Effector memory CD8-positive, alpha-beta T cell (primary cell): ENCODE data around the gene SSC5D.
A peak's percentile ranks its signal among the peaks of the same experiment; 100 is the strongest.
"Not testable (repeated sequence)": the region's sequence is repeated elsewhere in the genome, so short reads cannot be mapped to it uniquely, and the experiment has no call there.

Source experiments
- ATAC-seq: fragments of 150-1000 bp; cut with Tn5 transposase; replicated peaks from 2 replicates; pipeline ENCODE4 v1.10.0; 2021; ENCODE audit warnings: mild to moderate bottlenecking, moderate library complexity
- DNase-seq, 3 experiments: peaks; one replicate each; pipeline ENCODE4 v3.0.0; 2021
- H3K27ac Mint-ChIP-seq, 2 donors: one replicate each; pipeline ENCODE4 v1.8.0; 2022; ENCODE audit warnings: mild to moderate bottlenecking in 2 of 2, mixed read lengths in 2 of 2, moderate library complexity in 2 of 2
- H3K27me3 Mint-ChIP-seq, 2 donors: one replicate each; pipeline ENCODE4 v1.8.0; 2022; ENCODE audit warnings: mixed read lengths in 2 of 2
- H3K36me3 Mint-ChIP-seq: one replicate; pipeline ENCODE4 v1.8.0; 2022; ENCODE audit warnings: mild to moderate bottlenecking, moderate library complexity, mixed read lengths; ENCODE audit not compliant: insufficient read depth
- H3K4me1 Mint-ChIP-seq, 2 donors: one replicate each; pipeline ENCODE4 v1.8.0; 2022; ENCODE audit warnings: low read depth in 2 of 2, mixed read lengths in 2 of 2
- H3K4me3 Mint-ChIP-seq, 2 donors: one replicate each; pipeline ENCODE4 v1.8.0; 2022; ENCODE audit warnings: mild to moderate bottlenecking in 2 of 2, mixed read lengths in 2 of 2, moderate library complexity in 2 of 2
- H3K9me3 Mint-ChIP-seq, 2 donors: one replicate each; pipeline ENCODE4 v1.8.0; 2022; ENCODE audit warnings: mixed read lengths in 2 of 2

SSC5D gene

DNA sequence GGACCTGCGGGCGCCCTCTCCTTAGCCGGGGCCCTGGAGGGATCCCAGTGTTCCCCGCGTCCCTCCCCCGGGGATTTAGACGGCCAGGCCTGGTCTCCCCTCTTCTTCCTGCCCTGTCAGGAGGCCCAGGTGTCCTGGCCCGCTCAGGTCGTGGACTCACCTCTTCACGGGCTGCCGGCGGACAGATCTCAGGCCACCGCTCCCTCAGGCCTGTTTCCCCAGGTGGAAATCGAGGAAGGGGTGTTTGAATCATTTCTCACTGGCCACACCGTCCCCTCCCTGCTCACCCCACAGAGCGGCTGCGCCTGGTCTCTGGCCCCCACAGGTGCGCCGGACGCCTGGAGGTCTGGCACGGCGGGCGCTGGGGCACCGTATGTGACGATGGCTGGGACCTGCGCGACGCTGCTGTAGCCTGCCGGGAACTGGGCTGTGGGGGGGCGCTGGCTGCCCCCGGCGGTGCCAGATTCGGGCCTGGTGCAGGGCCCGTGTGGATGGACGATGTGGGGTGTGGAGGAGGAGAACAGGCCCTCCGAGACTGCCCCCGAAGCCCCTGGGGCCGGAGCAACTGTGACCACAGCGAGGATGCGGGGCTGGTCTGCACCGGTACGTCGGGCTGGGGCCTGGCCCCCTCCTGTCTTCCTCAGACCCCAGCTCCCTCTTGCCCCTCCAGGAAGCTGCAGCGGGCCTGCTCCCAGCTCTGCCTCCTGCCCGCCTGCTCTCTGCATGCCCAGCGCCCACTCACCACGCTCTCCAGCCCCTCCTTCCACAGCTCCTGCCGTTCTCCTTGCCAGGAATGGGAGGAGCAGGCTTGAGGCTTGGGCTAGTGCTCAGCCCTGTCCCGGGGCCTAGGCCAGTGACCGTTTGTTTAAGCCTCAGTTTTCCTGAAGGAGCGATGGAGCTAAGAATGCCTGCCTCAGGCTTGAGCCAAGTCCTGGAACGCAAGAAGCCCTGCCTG is 2.5 kb downstream of the SSC5D start:
- Mint-ChIP-seq H3K27me3 (peaks cover 6 to 25% of the 10 kb centered on the region in 2 donors), H3K4me3 (no peak overlapping the region)

DNA sequence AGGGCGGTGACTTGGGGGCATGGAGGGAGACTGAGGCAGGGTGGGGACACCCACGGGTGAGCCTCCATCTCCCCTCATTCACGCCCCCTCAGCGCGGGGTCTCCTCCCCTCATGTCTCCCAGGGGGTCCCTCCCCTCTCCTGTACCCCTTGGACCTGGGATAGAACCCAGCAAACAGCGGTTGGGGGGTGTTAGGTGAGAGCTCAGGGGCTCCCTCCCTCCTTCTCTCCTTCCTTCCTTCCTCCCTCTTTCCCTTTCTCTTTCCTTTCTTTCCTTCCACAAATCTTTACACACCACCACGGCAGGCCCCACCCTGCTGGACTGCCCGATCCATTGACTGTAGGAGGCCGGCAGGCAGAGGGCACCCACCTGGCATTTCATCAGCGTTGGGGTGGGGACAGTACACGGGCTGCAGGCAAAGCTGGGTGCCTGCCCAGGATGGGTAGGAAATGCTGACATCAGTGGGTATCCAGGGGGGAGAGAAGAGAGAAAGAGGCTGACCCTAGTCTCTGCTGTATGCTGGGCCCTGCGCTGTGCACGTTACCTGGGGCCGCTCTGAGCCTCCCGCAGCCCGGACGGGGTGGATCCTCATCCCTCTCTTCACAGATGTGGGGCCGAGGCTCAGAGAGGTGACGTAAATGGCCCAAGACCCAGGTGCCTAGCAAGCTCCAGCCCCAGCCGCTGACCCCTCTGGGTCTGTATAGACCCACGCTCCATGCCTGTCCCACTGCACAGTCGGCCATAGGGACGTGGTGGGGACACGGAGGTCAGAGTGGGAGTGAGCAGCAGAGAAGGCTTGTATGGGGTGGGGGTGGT is 3.5 kb downstream of the SSC5D start:
- Mint-ChIP-seq H3K36me3 (peaks cover 9% of the 10 kb centered on the region), H3K4me1 (peaks cover 0 to 5% of the 10 kb centered on the region in 2 donors), H3K4me3 (no peak overlapping the region), H3K27ac (peak overlapping the region in 1 of 2 donors; percentile 13), H3K9me3 (no peaks in the 10 kb centered on the region), H3K27me3 (peaks cover 6 to 25% of the 10 kb centered on the region in 2 donors)
- no peak for DNase-seq
- ATAC-seq, result no peak

More for the DNA sequence above, 2.5 kb downstream of the SSC5D start:
- ATAC-seq (no peak), DNase-seq (no peak)
- Mint-ChIP-seq H3K9me3 (no peaks in the 10 kb centered on the region), H3K4me1 (peaks cover 5 to 8% of the 10 kb centered on the region in 2 donors), H3K36me3 (peaks cover 13% of the 10 kb centered on the region), H3K27ac (no peak overlapping the region)

DNA sequence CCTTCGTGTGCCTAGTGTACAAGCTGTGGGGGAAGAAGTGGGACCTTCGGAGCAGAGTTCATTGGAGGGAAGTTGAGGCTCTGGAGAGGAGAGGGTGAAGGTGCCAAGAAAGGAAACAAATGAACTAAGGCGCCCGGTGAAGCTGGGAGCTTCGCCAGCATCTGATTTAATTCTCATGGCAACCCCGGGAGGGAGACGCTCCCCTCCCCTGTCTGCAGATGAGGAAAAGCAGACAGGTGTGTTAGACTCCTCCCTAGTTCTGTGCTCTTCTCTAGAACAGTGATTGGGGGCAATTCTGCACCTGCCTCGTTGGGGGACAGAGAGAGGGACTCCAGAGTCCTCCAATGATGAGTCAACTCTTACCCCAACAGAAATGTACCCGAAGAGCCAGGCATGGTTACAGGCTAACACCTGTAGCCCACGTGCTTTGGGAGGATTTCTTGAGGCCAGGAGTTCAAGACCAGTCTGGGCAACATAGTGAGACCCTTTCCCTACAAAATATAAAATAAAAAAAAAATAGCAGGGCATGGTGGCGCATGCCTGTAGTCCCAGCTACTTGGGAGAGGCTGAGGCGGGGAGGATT is 4.2 kb downstream of the SSC5D start:
- peaks cover 0 to 3% of the 10 kb centered on the region in 2 donors for H3K4me1 Mint-ChIP-seq
- no peak overlapping the region for H3K27ac Mint-ChIP-seq
- ATAC-seq (no peak), DNase-seq (no peak)
- H3K9me3 Mint-ChIP-seq, result no peaks in the 10 kb centered on the region
- peaks cover 4% of the 10 kb centered on the region for H3K36me3 Mint-ChIP-seq
- H3K27me3 Mint-ChIP-seq, result peaks cover 6 to 25% of the 10 kb centered on the region in 2 donors
- H3K4me3 Mint-ChIP-seq, result no peak overlapping the region

DNA sequence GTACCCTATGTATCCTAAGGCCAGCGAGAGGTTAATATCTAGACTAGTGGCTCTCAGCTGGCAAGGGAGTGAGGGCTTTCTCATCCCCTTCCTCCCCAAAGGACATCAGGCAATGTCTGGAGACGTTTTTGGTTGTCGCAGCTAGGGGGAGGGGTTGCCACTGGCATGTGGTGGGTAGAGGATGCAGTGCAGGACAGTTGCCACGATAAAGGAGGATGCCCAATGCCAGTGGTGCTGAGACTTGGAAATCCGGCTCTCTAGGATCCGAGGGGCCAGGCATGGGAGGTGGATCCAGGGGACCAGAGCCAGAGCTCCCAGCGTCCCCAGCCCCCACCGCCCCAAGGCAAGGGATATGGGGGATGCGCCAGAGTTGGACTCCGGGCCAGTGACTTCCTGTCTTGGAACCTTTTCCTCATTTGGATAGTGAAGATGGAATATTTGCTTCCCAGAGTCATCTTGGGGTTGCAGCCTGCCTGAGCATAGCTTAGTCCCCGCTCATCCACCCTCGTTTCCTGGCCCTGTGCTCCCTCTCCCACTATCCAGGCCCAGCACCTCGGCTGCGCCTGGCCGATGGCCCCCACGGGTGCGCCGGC is 4.9 kb downstream of the SSC5D start:
- DNase-seq, result no peak
- Mint-ChIP-seq H3K9me3 (no peaks in the 10 kb centered on the region), H3K27ac (no peak overlapping the region), H3K4me1 (peaks cover 0 to 1% of the 10 kb centered on the region in 2 donors), H3K36me3 (no peaks in the 10 kb centered on the region), H3K27me3 (peaks cover 6 to 25% of the 10 kb centered on the region in 2 donors), H3K4me3 (no peak overlapping the region)
- no peak for ATAC-seq

DNA sequence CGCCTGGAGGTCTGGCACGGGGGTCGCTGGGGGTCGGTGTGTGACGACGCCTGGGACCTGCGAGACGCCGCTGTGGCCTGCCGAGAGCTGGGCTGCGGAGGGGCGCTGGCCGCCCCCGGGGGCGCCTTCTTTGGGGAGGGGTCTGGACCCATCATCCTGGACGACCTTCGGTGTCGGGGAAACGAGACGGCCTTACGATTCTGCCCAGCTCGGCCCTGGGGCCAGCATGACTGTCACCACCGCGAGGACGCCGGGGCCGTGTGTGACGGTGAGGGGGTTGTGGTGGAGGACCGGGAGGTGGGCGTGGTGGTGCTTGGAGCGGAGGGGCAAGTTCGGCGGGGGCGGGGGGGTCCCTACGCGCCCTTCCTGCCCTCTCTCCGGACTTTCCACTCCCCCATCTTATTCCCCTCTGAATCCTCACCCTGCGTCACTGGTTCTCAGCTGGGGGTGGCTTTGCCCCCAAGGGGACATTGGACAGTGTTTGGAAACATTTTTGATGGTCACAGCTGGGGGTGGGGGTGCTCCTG is 5.5 kb downstream of the SSC5D start:
- Mint-ChIP-seq H3K4me1 (peaks cover 0 to 1% of the 10 kb centered on the region in 2 donors), H3K9me3 (no peaks in the 10 kb centered on the region), H3K27ac (no peak overlapping the region), H3K4me3 (peak overlapping the region in 1 of 2 donors; percentile 68), H3K36me3 (no peaks in the 10 kb centered on the region), H3K27me3 (peaks cover 6 to 25% of the 10 kb centered on the region in 2 donors)
- no peak for ATAC-seq
- no peak for DNase-seq

DNA sequence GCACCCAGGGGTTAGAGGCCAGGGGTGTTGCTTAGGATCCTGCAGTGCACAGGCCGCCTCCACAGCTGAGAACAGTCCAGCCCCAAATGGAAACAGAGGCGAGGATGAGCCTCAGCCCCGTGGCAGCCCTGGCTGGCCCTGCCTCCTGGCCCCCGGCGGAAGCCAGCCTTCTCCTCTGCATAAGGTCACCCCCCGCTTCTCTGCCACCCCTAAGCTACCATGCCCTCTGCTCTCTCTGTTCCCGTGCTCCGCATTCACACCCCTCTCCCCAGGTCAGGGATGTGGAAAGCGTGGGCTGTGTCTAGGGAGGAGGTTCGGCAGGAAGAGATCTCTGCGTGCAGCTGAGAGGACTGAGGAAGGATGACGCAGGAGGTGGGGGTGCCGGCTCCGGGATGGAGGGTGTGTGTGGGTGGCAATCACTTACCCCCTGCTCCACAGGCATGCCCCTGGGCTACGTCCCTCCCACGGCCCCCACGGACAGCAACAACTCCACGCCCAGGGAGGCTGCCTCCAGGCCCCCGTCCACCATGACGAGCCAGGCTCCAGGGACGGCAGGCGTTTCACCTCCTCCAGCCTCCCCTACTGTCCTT is 6.0 kb downstream of the SSC5D start:
- ATAC-seq, result peak; percentile 27

DNA sequence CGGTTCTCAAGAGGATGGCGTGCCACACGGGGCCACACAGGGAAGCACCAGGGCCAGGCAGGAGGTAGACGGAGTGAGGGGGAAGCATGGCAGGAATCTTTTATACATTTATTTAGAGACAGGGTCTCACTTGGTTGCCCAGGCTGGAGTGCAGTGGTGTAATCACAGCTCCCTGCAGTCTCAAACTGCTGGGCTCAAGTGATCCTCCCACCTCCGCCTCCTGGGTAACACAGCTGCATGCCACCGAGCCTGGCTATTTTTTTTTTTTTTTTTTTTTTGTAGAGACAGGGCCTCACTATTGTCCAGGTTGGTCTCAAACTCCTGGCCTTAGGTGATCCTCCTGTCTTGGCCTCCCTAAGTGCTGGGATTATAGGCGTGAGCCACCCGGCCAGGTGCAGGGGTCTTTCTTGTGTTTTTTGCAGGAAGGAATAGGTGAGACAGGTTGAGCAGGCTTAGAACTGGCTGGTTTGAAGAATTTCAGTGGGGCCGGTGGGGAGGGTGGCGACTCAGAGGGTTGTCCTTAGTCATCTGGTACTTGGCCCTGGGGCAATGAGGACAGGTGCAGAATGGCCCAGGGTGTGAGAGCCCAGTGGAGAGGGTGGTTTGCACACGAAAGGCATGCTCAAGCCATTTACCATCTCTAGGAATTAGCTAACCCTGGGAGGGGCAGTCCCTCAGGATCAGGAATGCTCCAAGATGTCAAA is 7.6 kb downstream of the SSC5D start:
- Mint-ChIP-seq H3K27me3 (peaks cover 6 to 25% of the 10 kb centered on the region in 2 donors), H3K4me3 (no peak overlapping the region), H3K36me3 (no peaks in the 10 kb centered on the region), H3K4me1 (peaks cover 0 to 1% of the 10 kb centered on the region in 2 donors), H3K9me3 (no peaks in the 10 kb centered on the region), H3K27ac (no peak overlapping the region)
- no peak for ATAC-seq
- no peak for DNase-seq

More for the DNA sequence above, 6.0 kb downstream of the SSC5D start:
- Mint-ChIP-seq H3K9me3 (no peaks in the 10 kb centered on the region), H3K4me1 (peaks cover 0 to 1% of the 10 kb centered on the region in 2 donors), H3K4me3 (peak overlapping the region; percentile 44 to 68), H3K36me3 (no peaks in the 10 kb centered on the region), H3K27me3 (peaks cover 6 to 25% of the 10 kb centered on the region in 2 donors), H3K27ac (no peak overlapping the region)
- no peak for DNase-seq

DNA sequence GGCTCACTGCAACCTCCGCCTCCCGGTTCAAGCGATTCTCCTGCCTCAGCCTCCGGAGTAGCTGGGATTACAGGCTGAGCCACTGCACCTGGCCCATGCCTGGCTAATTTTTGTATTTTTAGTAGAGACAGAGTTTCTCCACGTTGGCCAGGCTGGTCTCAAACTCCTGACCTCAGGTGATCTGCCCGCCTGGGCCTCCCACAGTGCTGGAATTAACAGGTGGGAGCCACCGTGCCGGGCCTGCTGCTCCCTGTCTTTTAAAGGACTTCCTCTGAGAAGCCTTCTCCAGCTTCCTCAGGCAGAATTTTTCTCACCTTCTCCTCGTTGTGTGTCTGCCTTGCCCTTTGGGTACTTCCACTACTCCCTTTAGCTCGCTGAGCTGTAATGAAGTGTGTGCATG is 8.6 kb downstream of the SSC5D start:
- DNase-seq, H3K27ac Mint-ChIP-seq, H3K4me3 Mint-ChIP-seq, ATAC-seq, H3K9me3 Mint-ChIP-seq, H3K4me1 Mint-ChIP-seq, H3K36me3 Mint-ChIP-seq: not testable (repeated sequence)
- peaks cover 6 to 25% of the 10 kb centered on the region in 2 donors for H3K27me3 Mint-ChIP-seq

DNA sequence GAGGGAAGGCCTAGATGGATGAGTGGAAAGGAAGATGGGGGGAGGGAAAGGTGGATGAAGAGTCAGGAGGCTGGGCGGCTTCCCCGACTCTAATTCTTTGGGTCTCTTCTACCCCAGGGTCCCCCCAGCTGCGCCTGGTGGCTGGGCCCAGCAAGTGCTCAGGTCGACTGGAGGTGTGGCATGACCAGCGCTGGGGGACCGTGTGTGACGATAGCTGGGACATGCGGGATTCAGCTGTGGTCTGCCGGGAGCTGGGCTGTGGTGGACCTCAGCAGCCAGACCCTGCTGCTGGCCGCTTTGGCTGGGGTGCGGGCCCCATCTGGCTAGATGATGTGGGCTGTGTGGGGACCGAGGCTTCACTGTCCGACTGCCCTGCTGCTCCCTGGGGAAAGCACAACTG is 9.5 kb downstream of the SSC5D start:
- Mint-ChIP-seq H3K4me3 (no peak overlapping the region), H3K27ac (no peak overlapping the region), H3K36me3 (no peaks in the 10 kb centered on the region), H3K27me3 (peaks cover 5 to 16% of the 10 kb centered on the region in 2 donors), H3K9me3 (no peaks in the 10 kb centered on the region), H3K4me1 (peaks cover 0 to 1% of the 10 kb centered on the region in 2 donors)
- no peak for ATAC-seq
- DNase-seq, result no peak

DNA sequence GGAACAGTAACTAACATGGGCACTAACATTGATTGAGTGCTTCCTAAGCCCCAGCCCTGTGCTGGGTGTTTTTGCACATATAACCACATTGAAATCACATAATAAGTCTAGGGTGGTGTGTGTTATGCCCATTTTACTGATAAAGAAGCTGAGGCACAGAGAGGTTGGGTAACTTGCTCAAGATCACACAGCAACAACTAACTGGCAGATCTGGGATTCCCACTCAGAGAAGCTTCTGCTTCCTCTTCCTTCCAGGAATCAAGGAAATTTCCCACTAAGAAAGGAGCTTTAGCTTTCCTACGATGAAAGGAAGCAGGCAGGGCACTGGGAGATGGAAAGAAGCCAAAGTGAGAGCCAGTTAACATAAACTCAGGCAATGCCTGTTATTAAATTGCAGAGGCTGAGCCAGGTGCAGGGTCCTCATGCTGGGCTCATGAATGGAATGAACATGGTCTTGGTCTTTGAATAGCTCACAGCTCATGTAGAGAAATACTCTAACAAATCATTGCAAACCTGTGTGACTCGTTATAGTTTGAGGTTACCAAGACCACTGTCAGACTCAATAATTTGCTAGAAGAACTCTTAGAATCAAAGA is 10.1 kb downstream of the SSC5D start:
- H3K27ac Mint-ChIP-seq, result no peak overlapping the region
- H3K4me1 Mint-ChIP-seq, result peaks cover 3 to 4% of the 10 kb centered on the region in 2 donors
- no peak for DNase-seq
- ATAC-seq, result no peak
- no peaks in the 10 kb centered on the region for H3K9me3 Mint-ChIP-seq
- H3K36me3 Mint-ChIP-seq, result peaks cover 3% of the 10 kb centered on the region
- H3K4me3 Mint-ChIP-seq, result no peak overlapping the region
- peaks cover 0 to 10% of the 10 kb centered on the region in 2 donors for H3K27me3 Mint-ChIP-seq

DNA sequence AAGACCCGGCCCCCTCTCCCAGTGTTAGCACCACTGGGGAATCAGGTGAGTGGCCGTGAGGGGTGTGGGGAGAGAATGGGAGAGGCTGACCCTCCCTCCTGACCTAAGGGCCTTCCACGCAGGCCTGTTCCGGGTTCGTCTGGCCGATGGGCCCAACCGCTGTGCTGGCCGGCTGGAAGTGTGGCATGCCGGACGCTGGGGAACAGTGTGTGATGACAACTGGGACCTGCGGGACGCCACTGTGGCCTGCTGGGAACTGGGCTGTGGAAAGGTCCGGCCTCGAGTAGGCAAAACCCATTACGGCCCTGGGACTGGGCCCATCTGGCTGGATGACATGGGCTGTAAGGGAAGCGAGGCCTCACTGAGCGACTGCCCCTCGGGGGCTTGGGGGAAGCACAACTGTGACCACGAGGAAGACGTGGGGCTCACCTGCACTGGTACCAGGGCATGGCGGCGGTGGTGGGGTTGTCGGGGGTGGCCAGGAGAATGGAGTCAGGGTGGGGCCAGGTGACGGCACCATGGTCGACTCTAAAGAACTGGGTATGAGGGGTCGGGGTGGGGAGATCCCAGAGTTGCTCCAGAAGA is 12.2 kb downstream of the SSC5D start:
- Mint-ChIP-seq H3K4me1 (peaks cover 9 to 13% of the 10 kb centered on the region in 2 donors), H3K27me3 (no peaks in the 10 kb centered on the region), H3K4me3 (no peak overlapping the region), H3K36me3 (peaks cover 3% of the 10 kb centered on the region), H3K27ac (no peak overlapping the region), H3K9me3 (no peaks in the 10 kb centered on the region)
- ATAC-seq (no peak), DNase-seq (no peak)
